Activated CD8-positive, alpha-beta memory T cell treated with anti-CD3 and anti-CD28 coated beads, Interleukin-2, amount 50 U/mL, for 1 hour (primary cell): ENCODE measurements around the gene KCNN3.

Experiments used
- DNase-seq: peaks from one replicate; pipeline ENCODE4 v3.0.0-alpha.2; 2020; ENCODE audit errors: extremely low read depth

Gene KCNN3

GRCh38 chr1:154816369-154816768, 53.7 kb downstream of the KCNN3 start:
- DNase-seq = no peak

GRCh38 chr1:154813846-154814505, 56.1 kb downstream of the KCNN3 start:
- no peak for DNase-seq

GRCh38 chr1:154813300-154813816, 56.7 kb downstream of the KCNN3 start:
- DNase-seq = no peak

- no peak for DNase-seq
Observed at GRCh38 chr1:154812877-154813276, 57.2 kb downstream of the KCNN3 start.

- no peak for DNase-seq
Observed at GRCh38 chr1:154810571-154810970, 59.5 kb downstream of the KCNN3 start.

- DNase-seq = no peak
Observed at GRCh38 chr1:154809436-154810413, 60.4 kb downstream of the KCNN3 start.

- no peak for DNase-seq
Observed at GRCh38 chr1:154808909-154809262, 61.2 kb downstream of the KCNN3 start.

- DNase-seq = no peak
Observed at GRCh38 chr1:154808261-154808908, 61.7 kb downstream of the KCNN3 start.

GRCh38 chr1:154807048-154807591, 63.0 kb downstream of the KCNN3 start:
- no peak for DNase-seq

GRCh38 chr1:154806333-154806732, 63.7 kb downstream of the KCNN3 start:
- DNase-seq = no peak

GRCh38 chr1:154802982-154803920, 66.8 kb downstream of the KCNN3 start:
- no peak for DNase-seq

GRCh38 chr1:154802336-154802969, 67.6 kb downstream of the KCNN3 start:
- DNase-seq = no peak

GRCh38 chr1:154801234-154802011, 68.7 kb downstream of the KCNN3 start:
- no peak for DNase-seq

- DNase-seq = no peak
Observed at GRCh38 chr1:154799188-154799587, 70.9 kb downstream of the KCNN3 start.

GRCh38 chr1:154798645-154799044, 71.4 kb downstream of the KCNN3 start:
- DNase-seq = no peak

GRCh38 chr1:154797175-154797574, 72.9 kb downstream of the KCNN3 start:
- DNase-seq = no peak

- no peak for DNase-seq
Observed at GRCh38 chr1:154796303-154796892, 73.7 kb downstream of the KCNN3 start.

GRCh38 chr1:154794608-154795007, 75.5 kb downstream of the KCNN3 start:
- DNase-seq = no peak

- no peak for DNase-seq
Observed at GRCh38 chr1:154793685-154794084, 76.4 kb downstream of the KCNN3 start.
